HG03139 (cell line): ENCODE data around the gene KCNQ5.

Source experiments
- ATAC-seq: cut with Tn5 transposase; IDR thresholded peaks from one replicate; pipeline ENCODE4 v1.9.1; 2021; ENCODE audit not compliant: unreplicated experiment

The KCNQ5 gene

GRCh38 chr6:72675396-72675795 is 53.5 kb downstream of the KCNQ5 start:
- ATAC-seq, result no peak

- no peak for ATAC-seq
Measured at GRCh38 chr6:72676995-72677394, 55.1 kb downstream of the KCNQ5 start.

- no peak for ATAC-seq
Measured at GRCh38 chr6:72677740-72678139, 55.9 kb downstream of the KCNQ5 start.

GRCh38 chr6:72683797-72684196 is 61.9 kb downstream of the KCNQ5 start:
- ATAC-seq, result peak; percentile 85

- peak; percentile 87 for ATAC-seq
Measured at GRCh38 chr6:72689107-72689954, 67.5 kb downstream of the KCNQ5 start.

GRCh38 chr6:72691249-72691648 is 69.4 kb downstream of the KCNQ5 start:
- no peak for ATAC-seq

GRCh38 chr6:72696055-72696454 is 74.2 kb downstream of the KCNQ5 start:
- ATAC-seq, result no peak

GRCh38 chr6:72699159-72699558 is 77.3 kb downstream of the KCNQ5 start:
- no peak for ATAC-seq

GRCh38 chr6:72702421-72702820 is 80.6 kb downstream of the KCNQ5 start:
- no peak for ATAC-seq

- ATAC-seq, result no peak
Measured at GRCh38 chr6:72703093-72703492, 81.2 kb downstream of the KCNQ5 start.

GRCh38 chr6:72704979-72705378 is 83.1 kb downstream of the KCNQ5 start:
- ATAC-seq, result no peak

- no peak for ATAC-seq
Measured at GRCh38 chr6:72709431-72709830, 87.6 kb downstream of the KCNQ5 start.

GRCh38 chr6:72711731-72712130 is 89.9 kb downstream of the KCNQ5 start:
- no peak for ATAC-seq

GRCh38 chr6:72712910-72713309 is 91.0 kb downstream of the KCNQ5 start:
- no peak for ATAC-seq

GRCh38 chr6:72715119-72715518 is 93.3 kb downstream of the KCNQ5 start:
- no peak for ATAC-seq

GRCh38 chr6:72716916-72717315 is 95.1 kb downstream of the KCNQ5 start:
- ATAC-seq, result no peak

GRCh38 chr6:72720464-72720863 is 98.6 kb downstream of the KCNQ5 start:
- no peak for ATAC-seq

GRCh38 chr6:72721346-72721745 is 99.5 kb downstream of the KCNQ5 start:
- no peak for ATAC-seq

- ATAC-seq, result peak; percentile 87
Measured at GRCh38 chr6:72724545-72724944, 102.7 kb downstream of the KCNQ5 start.

- no peak for ATAC-seq
Measured at GRCh38 chr6:72728706-72729343, 107.0 kb downstream of the KCNQ5 start.

GRCh38 chr6:72733045-72733444 is 111.2 kb downstream of the KCNQ5 start:
- no peak for ATAC-seq

GRCh38 chr6:72738091-72738490 is 116.2 kb downstream of the KCNQ5 start:
- no peak for ATAC-seq
